ENCODE results near the gene FARP1. TPM values are rescaled to one million over a fixed set of nuclear protein-coding genes. Genes with fewer than 3 reads are reported as not detected.

The FARP1 gene
- polyA plus RNA-seq, 2 donors, result 2.2 to 2.3 TPM

DNA sequence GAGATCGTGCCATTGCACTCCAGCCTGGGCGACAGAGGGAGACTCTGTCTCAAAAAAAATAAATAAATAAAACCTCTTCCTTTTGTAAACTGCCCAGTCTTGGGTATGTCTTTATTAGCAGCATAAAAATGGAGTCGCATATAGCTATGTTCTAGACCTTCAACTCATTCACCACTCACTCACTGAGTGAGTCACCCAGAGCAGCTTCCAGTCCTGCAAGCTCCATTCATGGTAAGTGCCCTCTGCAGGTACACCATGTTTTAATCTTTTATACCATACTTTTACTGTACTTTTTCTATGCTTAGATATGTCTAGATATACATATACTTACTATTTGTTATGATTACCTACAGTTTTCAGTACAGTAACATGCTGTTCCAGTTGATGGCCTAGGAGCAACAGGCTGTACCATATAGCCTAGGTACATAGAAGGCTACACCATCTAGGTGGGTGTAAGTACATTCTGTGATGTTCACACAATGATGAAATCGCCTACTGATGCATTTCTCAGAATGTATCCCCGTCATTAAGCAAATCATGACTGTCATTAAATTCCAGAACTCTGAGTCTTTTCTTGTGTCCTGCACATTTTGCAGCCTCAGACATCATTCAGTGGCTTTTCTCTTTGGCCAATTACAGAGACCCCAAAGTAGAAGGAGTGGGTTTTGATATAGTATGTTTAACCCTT, 13.7 kb upstream of the FARP1 start:
- H3K4me1 ChIP-seq (ENCODE audit: control insufficient read depth in 2 of 2, insufficient read depth in 2 of 2, low read length in 1 of 2), result no peaks in the 10 kb centered on the region
- peaks cover 0 to 1% of the 10 kb centered on the region in 2 donors for H3K9me3 ChIP-seq (ENCODE audit: control insufficient read depth in 2 of 2, insufficient read depth in 1 of 2, low read depth in 1 of 2, low read length in 1 of 2)
- H3K27ac ChIP-seq (ENCODE audit: low read depth in 2 of 2, low read length in 1 of 2), result no peak overlapping the region
- no peaks in the 10 kb centered on the region for H3K36me3 ChIP-seq (ENCODE audit: control insufficient read depth in 2 of 2, insufficient read depth in 2 of 2, low read length in 1 of 2)
- WGBS, 2 donors, result 91 to 94% methylated on average over 5 of the region's 5 CpGs
- no peaks in the 10 kb centered on the region for H3K27me3 ChIP-seq (ENCODE audit: control insufficient read depth in 1 of 2, insufficient read depth in 2 of 2, low read length in 2 of 2)
- H3K4me3 ChIP-seq (ENCODE audit: low read depth in 1 of 2, low read length in 2 of 2), result no peak overlapping the region

DNA sequence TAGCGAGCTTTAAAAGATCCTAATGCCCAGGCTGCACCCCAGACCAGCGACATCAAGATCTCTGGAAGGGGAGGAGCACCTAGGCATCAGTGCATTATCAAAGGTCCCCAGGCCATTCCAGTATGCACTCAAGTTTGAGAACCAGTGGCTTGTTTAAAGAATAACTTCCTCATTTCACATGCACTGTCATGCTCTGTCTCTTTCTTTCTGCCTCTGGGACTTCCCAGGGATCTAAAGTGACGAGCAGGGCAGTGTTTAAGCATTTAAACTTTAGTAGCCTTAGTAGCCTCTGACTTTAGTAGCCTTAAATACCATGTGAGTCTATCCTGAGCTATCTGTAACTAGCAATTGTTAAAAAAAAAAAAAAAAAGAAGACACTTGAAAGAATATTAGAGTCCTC, 8.9 kb upstream of the FARP1 start:
- WGBS, 2 donors, result 58 to 63% methylated on average over 3 of the region's 3 CpGs
- H3K27ac ChIP-seq (ENCODE audit: low read depth in 2 of 2, low read length in 1 of 2), result no peak overlapping the region
- H3K4me3 ChIP-seq (ENCODE audit: low read depth in 1 of 2, low read length in 2 of 2), result no peak overlapping the region
- H3K36me3 ChIP-seq (ENCODE audit: control insufficient read depth in 2 of 2, insufficient read depth in 2 of 2, low read length in 1 of 2), result no peaks in the 10 kb centered on the region
- no peaks in the 10 kb centered on the region for H3K9me3 ChIP-seq (ENCODE audit: control insufficient read depth in 2 of 2, insufficient read depth in 1 of 2, low read depth in 1 of 2, low read length in 1 of 2)
- no peaks in the 10 kb centered on the region for H3K27me3 ChIP-seq (ENCODE audit: control insufficient read depth in 1 of 2, insufficient read depth in 2 of 2, low read length in 2 of 2)
- H3K4me1 ChIP-seq (ENCODE audit: control insufficient read depth in 2 of 2, insufficient read depth in 2 of 2, low read length in 1 of 2), result no peaks in the 10 kb centered on the region

DNA sequence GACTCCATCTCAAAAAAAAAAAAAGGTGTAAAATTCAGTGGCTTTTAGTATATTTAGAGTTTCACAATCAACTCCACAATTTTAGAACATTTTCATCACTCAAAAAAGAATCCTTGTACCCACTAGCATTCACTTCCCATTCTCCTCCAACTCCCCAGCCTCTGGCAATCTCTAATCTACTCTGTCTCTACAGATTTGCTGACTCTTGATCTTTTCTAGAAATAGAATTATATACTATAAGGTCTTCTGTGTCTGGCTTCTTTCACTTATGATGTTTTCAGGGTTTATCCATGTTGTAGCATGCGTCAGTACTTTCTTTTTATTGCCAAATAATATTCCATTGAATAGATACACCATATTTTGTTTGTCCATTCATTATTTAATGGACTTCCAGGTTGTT, 8.0 kb upstream of the FARP1 start:
- H3K27me3 ChIP-seq (ENCODE audit: control insufficient read depth in 1 of 2, insufficient read depth in 2 of 2, low read length in 2 of 2), result no peaks in the 10 kb centered on the region
- H3K4me3 ChIP-seq (ENCODE audit: low read depth in 1 of 2, low read length in 2 of 2), result no peak overlapping the region
- H3K9me3 ChIP-seq (ENCODE audit: control insufficient read depth in 2 of 2, insufficient read depth in 1 of 2, low read depth in 1 of 2, low read length in 1 of 2), result no peaks in the 10 kb centered on the region
- 92 to 98% methylated on average over 1 of the region's 1 CpG for WGBS, 2 donors
- no peaks in the 10 kb centered on the region for H3K36me3 ChIP-seq (ENCODE audit: control insufficient read depth in 2 of 2, insufficient read depth in 2 of 2, low read length in 1 of 2)
- H3K27ac ChIP-seq (ENCODE audit: low read depth in 2 of 2, low read length in 1 of 2), result no peak overlapping the region
- H3K4me1 ChIP-seq (ENCODE audit: control insufficient read depth in 2 of 2, insufficient read depth in 2 of 2, low read length in 1 of 2), result no peaks in the 10 kb centered on the region

DNA sequence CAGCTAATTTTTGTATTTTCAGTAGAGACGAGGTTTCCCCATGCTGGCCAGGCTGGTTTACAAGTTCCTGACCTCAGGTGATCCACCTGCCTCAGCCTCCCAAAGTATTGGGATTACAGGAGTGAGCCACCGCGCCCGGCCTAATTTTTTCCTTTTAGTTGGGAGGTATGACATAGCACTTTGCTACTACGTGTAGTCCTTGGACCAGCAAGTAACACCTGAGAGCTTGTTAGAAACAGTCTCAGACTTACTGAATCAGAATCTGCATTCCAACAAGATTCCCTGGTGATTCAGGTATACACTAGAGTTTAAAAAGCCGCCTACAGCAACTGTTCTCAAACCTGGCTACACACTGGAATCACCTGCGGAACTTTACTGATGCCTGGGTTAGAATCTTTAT, 1.8 kb upstream of the FARP1 start:
- H3K36me3 ChIP-seq (ENCODE audit: control insufficient read depth in 2 of 2, insufficient read depth in 2 of 2, low read length in 1 of 2), result no peaks in the 10 kb centered on the region
- H3K27ac ChIP-seq (ENCODE audit: low read depth in 2 of 2, low read length in 1 of 2), result no peak overlapping the region
- H3K9me3 ChIP-seq (ENCODE audit: control insufficient read depth in 2 of 2, insufficient read depth in 1 of 2, low read depth in 1 of 2, low read length in 1 of 2), result no peaks in the 10 kb centered on the region
- no peaks in the 10 kb centered on the region for H3K27me3 ChIP-seq (ENCODE audit: control insufficient read depth in 1 of 2, insufficient read depth in 2 of 2, low read length in 2 of 2)
- 91% methylated on average over 7 of the region's 7 CpGs for WGBS, 2 donors
- H3K4me3 ChIP-seq (ENCODE audit: low read depth in 1 of 2, low read length in 2 of 2), result no peak overlapping the region
- H3K4me1 ChIP-seq (ENCODE audit: control insufficient read depth in 2 of 2, insufficient read depth in 2 of 2, low read length in 1 of 2), result peaks cover 3 to 4% of the 10 kb centered on the region in 2 donors

DNA sequence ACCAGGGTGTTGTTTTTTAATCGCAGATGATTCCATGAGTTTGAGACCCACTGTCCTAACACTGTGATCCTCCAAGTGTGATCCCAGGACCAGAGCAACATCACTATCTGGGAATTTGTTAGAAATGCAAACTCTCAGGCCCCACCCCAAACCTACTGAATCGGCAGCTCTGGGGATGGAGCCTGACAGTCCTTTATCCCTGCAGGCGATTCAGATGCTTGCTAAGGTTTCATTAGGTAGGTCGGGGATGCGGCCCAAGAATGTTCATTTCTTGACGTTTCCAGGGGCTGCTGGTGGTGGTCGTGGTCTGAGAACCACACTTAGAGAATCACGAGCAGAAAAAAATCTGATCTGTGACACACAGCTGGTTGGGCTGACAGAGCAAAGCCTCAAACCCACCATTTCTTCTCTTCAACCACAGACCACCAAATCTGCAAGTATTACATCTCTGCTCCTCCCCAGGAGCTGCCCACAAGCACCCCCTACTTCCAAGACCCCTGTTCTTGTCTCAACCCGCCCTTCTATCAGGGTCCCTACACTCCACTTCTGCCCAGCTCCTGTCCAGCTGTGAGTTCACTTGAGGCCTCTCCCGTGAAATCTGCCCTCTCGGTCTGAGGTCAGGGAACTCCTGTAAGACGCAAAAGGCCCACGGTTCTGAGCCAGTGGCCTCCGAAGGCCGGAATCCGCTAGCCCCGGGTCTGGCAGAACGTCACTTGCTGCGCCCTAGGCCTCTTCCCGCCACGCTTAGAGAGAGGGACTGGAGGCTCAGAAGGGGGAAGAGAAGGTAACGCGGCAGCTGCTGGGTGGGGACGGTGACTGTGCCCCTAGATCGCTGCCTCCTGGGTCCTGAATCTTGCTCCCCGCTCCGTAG, 1.1 kb upstream of the FARP1 start:
- H3K36me3 ChIP-seq (ENCODE audit: control insufficient read depth in 2 of 2, insufficient read depth in 2 of 2, low read length in 1 of 2), result no peaks in the 10 kb centered on the region
- H3K27me3 ChIP-seq (ENCODE audit: control insufficient read depth in 1 of 2, insufficient read depth in 2 of 2, low read length in 2 of 2), result no peaks in the 10 kb centered on the region
- H3K4me3 ChIP-seq (ENCODE audit: low read depth in 1 of 2, low read length in 2 of 2), result peak overlapping the region; percentile 50 to 59
- 34 to 41% methylated on average over 27 of the region's 27 CpGs for WGBS, 2 donors
- H3K27ac ChIP-seq (ENCODE audit: low read depth in 2 of 2, low read length in 1 of 2), result peak overlapping the region in 1 of 2 donors; percentile 21
- peaks cover 3 to 4% of the 10 kb centered on the region in 2 donors for H3K4me1 ChIP-seq (ENCODE audit: control insufficient read depth in 2 of 2, insufficient read depth in 2 of 2, low read length in 1 of 2)
- no peaks in the 10 kb centered on the region for H3K9me3 ChIP-seq (ENCODE audit: control insufficient read depth in 2 of 2, insufficient read depth in 1 of 2, low read depth in 1 of 2, low read length in 1 of 2)

DNA sequence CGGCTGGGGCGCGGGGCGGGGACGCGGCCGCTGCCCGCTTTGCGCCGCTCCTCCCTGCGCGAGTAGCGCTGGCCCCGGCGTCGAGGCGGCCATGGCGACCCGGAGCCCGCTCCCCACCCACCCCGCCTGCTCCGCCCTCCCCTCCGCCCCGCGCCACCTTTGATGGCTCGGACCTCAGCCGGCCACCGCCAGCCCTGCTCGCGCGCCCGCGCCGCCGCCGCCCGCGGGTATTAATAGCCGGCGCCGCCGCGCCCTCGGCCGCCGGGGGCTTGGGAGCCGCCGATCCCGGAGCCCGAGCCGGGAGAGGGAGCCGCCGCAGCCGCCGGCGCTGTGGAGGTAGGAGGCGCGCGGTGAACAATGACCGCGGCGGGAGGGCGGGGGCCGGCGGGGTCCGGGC, 261 bp downstream of the FARP1 start:
- H3K4me1 ChIP-seq (ENCODE audit: control insufficient read depth in 2 of 2, insufficient read depth in 2 of 2, low read length in 1 of 2), result peaks cover 3 to 4% of the 10 kb centered on the region in 2 donors
- 0 to 1% methylated on average over 27 to 66 of the region's 66 CpGs for WGBS, 2 donors
- H3K4me3 ChIP-seq (ENCODE audit: low read depth in 1 of 2, low read length in 2 of 2), result peak overlapping the region; percentile 50 to 59
- H3K9me3 ChIP-seq (ENCODE audit: control insufficient read depth in 2 of 2, insufficient read depth in 1 of 2, low read depth in 1 of 2, low read length in 1 of 2), result no peaks in the 10 kb centered on the region
- H3K27me3 ChIP-seq (ENCODE audit: control insufficient read depth in 1 of 2, insufficient read depth in 2 of 2, low read length in 2 of 2), result no peaks in the 10 kb centered on the region
- no peaks in the 10 kb centered on the region for H3K36me3 ChIP-seq (ENCODE audit: control insufficient read depth in 2 of 2, insufficient read depth in 2 of 2, low read length in 1 of 2)
- H3K27ac ChIP-seq (ENCODE audit: low read depth in 2 of 2, low read length in 1 of 2), result peak overlapping the region; percentile 19 to 44

DNA sequence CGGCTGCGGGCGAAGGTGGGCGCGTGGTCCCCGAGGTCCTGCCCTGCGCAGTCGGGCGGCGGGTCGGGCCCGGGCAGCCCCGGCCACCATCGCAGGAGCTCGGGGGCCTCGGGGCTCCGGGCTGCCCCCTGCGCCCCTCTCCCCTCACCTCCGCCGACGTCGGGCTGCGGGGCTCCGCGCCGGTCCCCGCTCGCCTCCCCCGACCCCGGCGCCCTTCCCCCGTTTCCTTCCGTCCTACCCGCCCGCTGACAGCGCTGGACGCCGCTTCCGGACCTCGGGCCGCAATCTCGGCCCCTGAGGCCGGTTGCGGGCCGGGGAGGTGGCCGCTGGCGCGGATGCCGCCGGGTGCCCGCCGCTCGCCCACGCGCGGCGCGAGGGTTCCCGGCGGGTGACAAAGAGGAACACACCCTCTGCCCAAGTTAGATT, 720 bp downstream of the FARP1 start:
- peak overlapping the region; percentile 50 to 59 for H3K4me3 ChIP-seq (ENCODE audit: low read depth in 1 of 2, low read length in 2 of 2)
- H3K36me3 ChIP-seq (ENCODE audit: control insufficient read depth in 2 of 2, insufficient read depth in 2 of 2, low read length in 1 of 2), result no peaks in the 10 kb centered on the region
- no peaks in the 10 kb centered on the region for H3K9me3 ChIP-seq (ENCODE audit: control insufficient read depth in 2 of 2, insufficient read depth in 1 of 2, low read depth in 1 of 2, low read length in 1 of 2)
- WGBS, 2 donors, result 0 to 1% methylated on average over 24 to 60 of the region's 60 CpGs
- H3K4me1 ChIP-seq (ENCODE audit: control insufficient read depth in 2 of 2, insufficient read depth in 2 of 2, low read length in 1 of 2), result peaks cover 3 to 4% of the 10 kb centered on the region in 2 donors
- peak overlapping the region; percentile 11 to 44 for H3K27ac ChIP-seq (ENCODE audit: low read depth in 2 of 2, low read length in 1 of 2)
- no peaks in the 10 kb centered on the region for H3K27me3 ChIP-seq (ENCODE audit: control insufficient read depth in 1 of 2, insufficient read depth in 2 of 2, low read length in 2 of 2)

DNA sequence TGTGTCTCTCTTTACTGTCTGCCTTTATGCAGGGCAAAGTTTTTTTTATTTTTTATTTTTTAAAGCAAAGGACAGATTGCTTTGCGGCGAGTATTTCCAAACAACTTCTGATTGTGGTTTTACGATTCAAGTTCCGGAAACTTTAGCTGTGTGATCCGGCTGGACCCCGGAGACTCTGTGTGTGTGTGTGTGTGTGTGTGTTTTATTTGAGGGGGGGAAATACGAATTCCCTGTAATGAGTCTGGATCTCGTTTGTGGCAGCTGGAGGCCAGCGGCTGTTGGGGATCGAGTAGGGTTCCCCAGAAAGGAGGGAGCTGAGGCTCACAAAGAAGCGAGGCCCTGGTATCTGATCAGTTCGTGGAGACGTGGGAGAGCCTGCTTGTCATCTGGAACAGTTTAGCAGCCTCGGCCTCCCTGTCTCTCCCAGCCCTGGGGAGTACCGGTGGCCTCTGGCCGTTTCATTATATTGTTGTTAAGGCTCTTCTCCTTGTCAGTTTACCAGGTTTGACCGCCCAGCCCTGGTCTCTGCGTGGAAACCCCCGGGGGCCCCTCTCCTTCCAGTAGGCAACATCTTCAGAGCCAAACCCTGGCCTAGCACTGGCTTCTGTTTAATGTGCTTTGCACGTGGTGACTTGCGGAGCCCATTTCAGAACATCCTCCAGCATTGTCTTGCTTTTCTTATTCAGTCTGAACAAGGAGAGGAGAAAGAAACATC, 1.3 kb downstream of the FARP1 start:
- Histone ChIP-seq H3K36me3 (ENCODE audit: control insufficient read depth in 2 of 2, insufficient read depth in 2 of 2, low read length in 1 of 2) (no peaks in the 10 kb centered on the region), H3K27me3 (ENCODE audit: control insufficient read depth in 1 of 2, insufficient read depth in 2 of 2, low read length in 2 of 2) (no peaks in the 10 kb centered on the region), H3K4me3 (ENCODE audit: low read depth in 1 of 2, low read length in 2 of 2) (peak overlapping the region; percentile 50 to 59), H3K9me3 (ENCODE audit: control insufficient read depth in 2 of 2, insufficient read depth in 1 of 2, low read depth in 1 of 2, low read length in 1 of 2) (no peaks in the 10 kb centered on the region), H3K27ac (ENCODE audit: low read depth in 2 of 2, low read length in 1 of 2) (peak overlapping the region in 1 of 2 donors; percentile 11), H3K4me1 (ENCODE audit: control insufficient read depth in 2 of 2, insufficient read depth in 2 of 2, low read length in 1 of 2) (peaks cover 3 to 4% of the 10 kb centered on the region in 2 donors)
- WGBS, 2 donors, result 9% methylated on average over 21 of the region's 21 CpGs

DNA sequence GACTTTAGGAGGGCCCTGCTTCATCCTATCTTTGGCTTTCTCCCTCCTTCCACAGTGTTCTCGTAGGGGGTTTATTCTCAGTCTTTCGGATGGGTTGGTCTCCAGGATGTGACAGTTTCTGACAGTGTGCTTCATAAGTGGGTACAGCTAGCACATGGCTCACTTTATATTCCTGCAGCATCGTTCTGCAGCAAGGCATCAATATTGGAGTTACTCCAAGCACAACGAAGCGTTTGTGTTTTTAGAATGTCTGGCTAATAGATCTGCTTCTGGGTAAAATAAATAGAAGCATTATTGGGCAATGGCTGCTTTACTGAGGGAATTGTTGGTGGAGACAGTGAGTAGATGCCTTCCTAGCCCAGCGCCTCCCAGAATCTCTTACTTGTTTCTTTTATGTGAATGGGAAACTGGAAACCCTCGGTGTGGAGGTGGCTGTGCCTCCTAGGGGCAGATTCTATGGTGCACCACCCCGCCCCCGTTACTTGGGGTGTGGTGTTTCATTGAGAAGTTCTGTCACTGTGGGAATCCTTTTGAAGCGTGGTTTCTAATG, 2.0 kb downstream of the FARP1 start:
- H3K4me3 ChIP-seq (ENCODE audit: low read depth in 1 of 2, low read length in 2 of 2), result no peak overlapping the region
- H3K27ac ChIP-seq (ENCODE audit: low read depth in 2 of 2, low read length in 1 of 2), result no peak overlapping the region
- H3K36me3 ChIP-seq (ENCODE audit: control insufficient read depth in 2 of 2, insufficient read depth in 2 of 2, low read length in 1 of 2), result no peaks in the 10 kb centered on the region
- WGBS, 2 donors, result 38 to 41% methylated on average over 10 of the region's 10 CpGs
- H3K27me3 ChIP-seq (ENCODE audit: control insufficient read depth in 1 of 2, insufficient read depth in 2 of 2, low read length in 2 of 2), result no peaks in the 10 kb centered on the region
- H3K4me1 ChIP-seq (ENCODE audit: control insufficient read depth in 2 of 2, insufficient read depth in 2 of 2, low read length in 1 of 2), result peaks cover 3 to 4% of the 10 kb centered on the region in 2 donors
- H3K9me3 ChIP-seq (ENCODE audit: control insufficient read depth in 2 of 2, insufficient read depth in 1 of 2, low read depth in 1 of 2, low read length in 1 of 2), result no peaks in the 10 kb centered on the region
